Measurements from ENCODE around the gene PHTF2.
"Not testable (repeated sequence)": the region's sequence is repeated elsewhere in the genome, so short reads cannot be mapped to it uniquely, and the experiment has no call there.

The PHTF2 gene

GRCh38 chr7:77991656-77992055, 193.1 kb downstream of the PHTF2 start:
- DNase-seq (ENCODE audit: low read depth) = no peak

DNA sequence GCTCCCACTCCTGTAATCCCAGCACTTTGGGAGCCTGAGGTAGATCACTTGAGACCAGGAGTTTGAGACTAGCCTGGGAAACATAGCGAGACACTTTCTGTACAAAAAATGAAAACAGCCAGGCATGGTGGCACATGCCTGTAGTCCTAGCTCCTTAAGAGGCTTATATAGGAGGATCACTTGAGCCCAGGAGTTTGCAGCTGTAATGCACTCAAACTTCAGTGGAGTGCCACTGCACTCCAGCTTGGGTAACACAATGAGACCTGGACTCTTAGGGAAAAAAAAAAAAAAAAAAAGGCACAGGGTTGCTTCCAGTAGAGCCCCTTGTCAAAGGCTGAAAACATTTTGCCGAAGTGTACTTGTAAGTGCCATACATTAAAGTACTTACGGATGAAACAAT, 195.3 kb downstream of the PHTF2 start:
- no peak for DNase-seq (ENCODE audit: low read depth)

GRCh38 chr7:77995717-77996116, 197.1 kb downstream of the PHTF2 start:
- no peak for DNase-seq (ENCODE audit: low read depth)

GRCh38 chr7:77999168-77999567, 200.6 kb downstream of the PHTF2 start:
- DNase-seq (ENCODE audit: low read depth) = not testable (repeated sequence)

- no peak for DNase-seq (ENCODE audit: low read depth)
Measured at GRCh38 chr7:78002021-78002420, 203.4 kb downstream of the PHTF2 start.

DNA sequence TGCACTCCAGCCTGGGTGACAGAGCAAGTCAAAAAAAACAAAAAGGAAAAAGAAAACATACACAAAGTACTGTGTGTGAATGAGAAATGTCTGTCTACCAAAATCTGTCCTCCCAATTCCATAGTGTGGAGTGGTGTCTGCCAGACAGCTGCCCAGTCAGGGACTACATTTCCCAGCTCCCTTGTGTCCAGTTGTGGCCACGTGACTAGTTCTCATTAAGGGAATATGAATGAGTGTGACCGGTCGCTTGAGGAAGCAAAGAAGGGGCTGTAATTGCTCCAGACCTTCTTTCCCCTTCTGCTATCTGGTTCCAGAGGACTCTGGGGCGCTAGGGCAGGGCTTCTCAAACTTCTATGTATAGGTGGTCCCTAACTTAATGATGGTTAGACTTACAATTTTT, 204.1 kb downstream of the PHTF2 start:
- no peak for DNase-seq (ENCODE audit: low read depth)

GRCh38 chr7:78006063-78006755, 207.6 kb downstream of the PHTF2 start:
- DNase-seq (ENCODE audit: low read depth) = no peak
